NCI-H2196 treated with DMSO at 0.1 percent for 48 hours (cell line): ENCODE data around the gene APCDD1.

Experiments used
- DNase-seq: peaks from one replicate; lab custom pipeline; 2025; ENCODE audit not compliant: unreplicated experiment; lab: John Stamatoyannopoulos, UW

Gene APCDD1

GRCh38 chr18:10453806-10454680 is at the start of gene APCDD1:
Gene APCDD1 (plus strand): TSS chr18:10454635. CDS start chr18:10454982, 347 bp downstream.
- DNase-seq: peak; percentile 78

DNA sequence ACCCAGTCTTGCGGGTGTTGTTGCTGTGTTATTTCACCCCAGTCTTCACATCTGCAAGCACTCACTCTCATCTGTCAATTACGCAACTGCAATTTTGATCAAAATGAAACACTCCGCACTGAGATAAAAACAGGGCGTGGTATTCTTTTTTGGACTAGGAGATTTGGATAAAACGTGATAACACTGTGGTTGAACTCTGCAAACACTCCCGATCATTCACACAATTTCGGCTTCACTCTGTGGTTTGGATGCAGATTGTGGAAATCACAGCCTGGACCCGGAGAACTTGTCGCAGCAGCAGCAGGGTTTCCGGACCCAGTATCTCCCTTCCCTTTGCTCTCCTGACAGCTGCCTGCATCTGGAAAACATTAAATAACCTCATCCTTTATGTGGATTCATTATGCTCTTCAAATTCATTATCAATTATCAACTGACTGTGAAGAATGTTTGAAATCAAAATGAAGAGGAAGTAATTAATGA is 49.4 kb upstream of the APCDD1 start:
- no peak for DNase-seq

GRCh38 chr18:10405816-10406663 is 48.4 kb upstream of the APCDD1 start:
- DNase-seq: peak; percentile 73

GRCh38 chr18:10408131-10408530 is 46.3 kb upstream of the APCDD1 start:
- no peak for DNase-seq

DNA sequence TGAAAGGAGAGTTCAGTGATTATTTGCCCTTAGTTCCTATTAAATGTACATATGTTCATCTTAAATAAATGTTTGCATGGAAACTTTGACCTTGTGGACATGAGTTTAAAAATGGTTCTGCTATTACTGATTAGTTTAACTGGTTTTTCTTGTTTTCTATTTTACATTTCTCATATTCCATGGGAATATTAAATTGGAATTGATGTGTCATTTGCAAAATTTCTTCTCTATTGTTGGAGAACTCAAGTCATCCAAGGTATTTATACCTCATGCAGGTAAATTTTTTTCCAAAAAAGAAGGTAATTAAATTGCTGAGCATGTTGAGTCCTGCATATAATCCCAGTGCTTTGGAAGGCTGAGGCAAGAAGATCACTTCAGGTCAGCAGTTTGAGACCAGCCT is 45.4 kb upstream of the APCDD1 start:
- DNase-seq: no peak

- peak; percentile 59 for DNase-seq
Observed at GRCh38 chr18:10410472-10411308, 43.7 kb upstream of the APCDD1 start.

DNA sequence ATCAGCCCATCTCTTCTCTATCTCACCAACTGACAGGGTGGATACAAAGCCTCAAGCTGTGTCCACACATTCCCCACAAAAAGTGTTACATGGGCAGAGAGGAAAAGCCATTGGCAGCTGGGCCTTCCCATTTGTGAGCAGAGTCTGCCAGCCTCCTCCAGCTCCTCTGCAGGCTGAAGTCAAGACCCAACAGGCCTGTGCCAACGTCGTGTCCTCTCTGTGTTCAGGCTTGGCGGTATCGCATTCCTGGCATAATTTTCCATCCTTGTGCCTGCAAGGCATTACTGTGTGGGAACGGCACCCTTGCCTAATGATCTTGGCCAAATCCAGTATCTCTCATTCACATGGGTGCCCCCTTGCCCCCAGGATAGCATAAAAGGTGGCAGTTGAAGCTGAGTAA is 41.5 kb upstream of the APCDD1 start:
- no peak for DNase-seq

- no peak for DNase-seq
Observed at GRCh38 chr18:10413722-10414121, 40.7 kb upstream of the APCDD1 start.

- DNase-seq: no peak
Observed at GRCh38 chr18:10414293-10414842, 40.1 kb upstream of the APCDD1 start.

- no peak for DNase-seq
Observed at GRCh38 chr18:10416065-10416464, 38.4 kb upstream of the APCDD1 start.

- no peak for DNase-seq
Observed at GRCh38 chr18:10417191-10417590, 37.2 kb upstream of the APCDD1 start.

DNA sequence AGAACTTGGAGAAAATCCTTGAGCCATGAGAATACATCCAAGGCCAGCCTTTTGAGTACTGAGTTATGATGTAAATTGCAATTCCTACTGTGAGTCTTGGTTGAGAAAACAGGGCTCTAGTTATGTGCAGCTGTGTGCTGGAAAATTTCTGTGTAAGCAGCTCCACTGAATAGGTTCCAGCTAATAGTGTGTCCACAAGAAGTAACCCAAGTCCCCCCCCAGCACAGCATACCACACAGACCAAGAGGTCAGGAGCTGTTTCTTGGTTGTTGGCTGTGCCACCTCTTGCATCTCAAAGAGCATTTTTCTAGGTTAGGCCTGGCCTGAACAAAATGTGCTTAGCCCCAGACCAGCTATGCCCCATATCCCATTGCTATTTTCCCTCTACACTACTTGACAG is 36.8 kb upstream of the APCDD1 start:
- no peak for DNase-seq

DNA sequence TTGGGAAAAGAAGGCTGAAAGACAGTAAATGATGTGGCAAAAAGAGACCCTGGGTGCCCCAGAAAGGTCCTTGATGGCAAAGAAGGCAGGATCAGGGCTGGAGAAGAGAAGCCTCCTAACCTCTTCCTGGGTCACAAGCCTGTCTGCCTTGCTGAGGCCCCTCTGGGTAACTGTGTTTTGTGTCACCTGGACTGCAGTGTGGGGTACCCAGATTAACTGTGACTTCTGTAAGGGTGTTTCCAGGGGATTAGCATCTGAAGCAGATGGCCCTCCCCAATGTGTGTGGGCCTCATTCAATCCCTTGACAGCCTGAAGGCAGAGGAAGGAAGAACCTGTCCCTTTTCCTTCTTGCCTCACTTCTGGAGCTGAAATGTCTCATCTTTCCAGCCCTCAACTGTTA is 35.6 kb upstream of the APCDD1 start:
- no peak for DNase-seq

DNA sequence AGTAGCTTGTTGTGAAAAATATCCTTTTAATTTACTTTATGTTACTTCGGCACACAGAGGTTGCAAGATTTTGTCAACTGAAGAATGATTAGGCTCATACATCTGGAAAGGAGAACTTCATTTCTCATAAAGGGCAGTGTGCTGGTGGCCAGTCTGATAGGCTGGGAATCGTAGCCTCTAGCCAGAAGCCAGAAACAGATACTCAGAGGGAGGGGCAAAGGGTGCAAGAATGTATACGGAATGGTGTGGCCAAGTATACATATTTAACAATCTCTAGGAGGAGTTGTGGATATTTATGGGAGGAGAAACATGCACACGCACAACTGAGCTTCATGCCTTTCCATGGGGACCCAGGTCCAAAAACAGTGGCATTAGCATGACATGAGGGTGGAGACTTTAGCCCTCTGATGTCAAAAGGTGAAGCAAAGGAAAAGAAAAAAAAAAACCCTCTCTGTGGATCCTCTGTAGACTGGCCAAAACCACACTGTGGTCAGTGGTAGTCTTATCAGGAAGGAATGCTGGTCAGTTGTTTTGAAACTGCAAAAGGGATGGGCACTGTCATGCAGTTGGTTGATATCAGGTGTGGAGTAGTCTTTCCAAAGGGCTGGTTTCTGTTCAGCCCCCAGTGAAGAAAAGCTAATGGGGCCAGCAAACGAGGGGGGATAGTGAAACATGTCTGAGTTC is 34.9 kb upstream of the APCDD1 start:
- DNase-seq: no peak

DNA sequence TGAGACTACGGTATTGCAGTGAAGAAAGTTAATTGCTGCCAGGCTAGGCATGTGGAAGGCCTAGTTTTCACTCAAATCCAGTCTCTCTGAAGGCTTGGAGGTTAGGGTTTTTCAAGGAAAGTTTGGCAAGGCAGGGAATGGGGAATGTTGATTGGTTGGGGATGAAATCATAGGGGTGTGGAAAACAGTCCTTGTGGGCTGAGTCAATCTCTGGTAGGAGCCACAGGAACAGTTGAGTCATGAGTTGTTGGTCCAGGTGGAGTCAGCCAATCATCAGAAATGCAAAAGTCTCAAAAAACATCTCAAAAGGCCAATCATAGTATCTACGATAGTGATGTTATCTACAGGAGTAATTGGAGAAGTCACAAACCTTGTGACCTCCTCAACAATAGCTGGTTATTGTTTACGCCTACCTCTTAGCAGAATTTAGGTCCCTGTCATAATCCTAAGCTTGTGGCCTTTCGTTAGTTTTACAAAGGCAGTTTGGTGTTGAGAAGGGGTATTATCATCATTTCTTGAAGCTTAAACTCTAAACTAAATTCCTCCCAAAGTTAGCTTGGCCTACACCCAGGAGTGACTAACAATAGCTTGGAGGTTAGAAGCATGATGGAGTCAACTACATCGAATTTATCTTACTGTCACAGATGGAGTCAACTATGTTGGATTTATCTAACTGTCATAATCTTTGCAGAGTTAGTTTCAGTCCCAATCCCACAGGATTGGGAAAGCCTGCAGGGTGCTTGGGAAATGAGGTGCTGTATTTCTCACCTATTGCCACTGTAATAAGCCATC is 33.7 kb upstream of the APCDD1 start:
- DNase-seq: no peak

DNA sequence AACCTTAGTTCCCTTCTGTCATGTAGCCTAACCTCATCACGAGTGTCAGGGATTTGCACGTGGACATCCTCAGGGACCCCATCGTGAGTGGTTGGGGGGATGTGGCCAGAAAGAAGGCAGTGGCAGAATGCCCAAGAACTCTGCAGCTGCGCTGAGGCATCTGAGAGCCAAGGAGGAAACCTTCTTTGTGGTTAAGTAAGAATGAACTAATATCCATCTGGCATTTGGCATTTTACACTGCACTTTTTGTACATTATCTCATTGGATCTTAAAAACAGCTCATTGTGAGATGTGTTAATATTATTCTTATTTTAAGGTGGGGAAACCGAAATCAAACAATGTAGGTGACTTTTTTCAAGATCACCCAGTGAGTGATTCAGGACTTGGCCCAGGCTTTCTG is 32.6 kb upstream of the APCDD1 start:
- no peak for DNase-seq

GRCh38 chr18:10422731-10423130 is 31.7 kb upstream of the APCDD1 start:
- no peak for DNase-seq

- DNase-seq: no peak
Observed at GRCh38 chr18:10424585-10425307, 29.7 kb upstream of the APCDD1 start.

DNA sequence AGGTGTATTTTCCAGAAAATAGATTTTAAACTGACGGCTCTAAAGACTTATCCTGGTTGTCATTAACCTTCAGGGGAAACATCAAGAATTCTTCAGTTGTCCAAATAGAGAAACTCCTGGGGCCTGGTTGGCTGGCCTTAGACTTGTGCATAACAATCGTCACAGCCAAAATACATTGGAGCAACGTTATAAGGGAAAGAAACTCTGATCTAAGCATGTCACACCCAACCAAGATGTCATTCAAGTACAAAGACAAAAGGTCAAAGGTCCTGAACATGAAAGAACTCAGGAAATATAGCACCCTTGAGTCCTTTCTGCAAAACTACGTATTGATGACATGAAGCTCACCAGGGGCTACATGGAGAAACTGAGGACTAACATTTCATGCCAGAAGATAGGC is 23.8 kb upstream of the APCDD1 start:
- DNase-seq: no peak
